SK-N-SH (cell line): ENCODE results near the gene AUH. TPM values are rescaled to one million over a fixed set of nuclear protein-coding genes. Genes with fewer than 3 reads are reported as not detected.

Experiments used
- CTCF ChIA-PET: fragments of 300-600, 350-600 bp; formaldehyde crosslinking; extraction: SDS; loops from one replicate; lab custom pipeline; 2021; lab: Yijun Ruan, JAX
- POLR2A ChIA-PET: fragments of 350-600 bp; sonication (Branson Sonifier 250); formaldehyde crosslinking; extraction: SDS; loops from one replicate; lab custom pipeline; 2020; ENCODE audit warnings: antibody characterized with exemption, inconsistent platforms; lab: Yijun Ruan, JAX
- DNase-seq: peaks from one replicate; pipeline ENCODE4 v3.0.0; 2012
- H2AFZ ChIP-seq: fragments of 200-600 bp; sonication (generic); 2 replicates; pipeline ENCODE4 v1.8.1; 2016; ENCODE audit warnings: antibody characterized with exemption, mild to moderate bottlenecking, low read depth
- H3F3A ChIP-seq: fragments of 200-600 bp; sonication (generic); replicated peaks from 2 replicates; pipeline ENCODE3; 2016; ENCODE audit warnings: antibody characterized with exemption, mild to moderate bottlenecking; ENCODE audit not compliant: insufficient read depth
- H3K27ac ChIP-seq, 2 experiments: fragments of 200-500 bp in 1 of 2; fragments of 200-600 bp in 1 of 2; sonication (Bioruptor generic) in 1 of 2; sonication (generic), shearing (Covaris generic) in 1 of 2; 2 replicates each; pipeline versions ENCODE4 v1.5.1 to v1.6.1; 2014 to 2016; ENCODE audit warnings: low read depth in 2 of 2, inconsistent platforms in 1 of 2, low read length in 1 of 2, mild to moderate bottlenecking in 1 of 2, mixed read lengths in 1 of 2
- H3K27me3 ChIP-seq: fragments of 200-600 bp; sonication (generic), shearing (Covaris generic); 2 replicates; pipeline ENCODE4 v1.6.1; 2016; ENCODE audit warnings: mixed run types; ENCODE audit not compliant: insufficient read depth
- H3K36me3 ChIP-seq, 2 experiments: fragments of 200-500 bp in 1 of 2; fragments of 200-600 bp in 1 of 2; sonication (Bioruptor generic) in 1 of 2; sonication (generic) in 1 of 2; replicated peaks in 1 of 2; 2 replicates each; pipeline versions ENCODE3 to v1.5.1; 2014 to 2016; ENCODE audit warnings: low read length in 1 of 2, mild to moderate bottlenecking in 1 of 2; ENCODE audit not compliant: insufficient read depth in 2 of 2, control insufficient read depth in 1 of 2
- H3K4me1 ChIP-seq, 2 experiments: fragments of 200-500 bp in 1 of 2; fragments of 200-600 bp in 1 of 2; sonication (Bioruptor generic) in 1 of 2; sonication (generic), shearing (Covaris generic) in 1 of 2; 2 replicates each; pipeline versions ENCODE4 v1.5.1 to v1.6.1; 2014 to 2016; ENCODE audit warnings: low read depth in 1 of 2, low read length in 1 of 2, mixed run types in 1 of 2; ENCODE audit not compliant: insufficient read depth in 2 of 2, control insufficient read depth in 1 of 2
- H3K4me2 ChIP-seq: fragments of 200-600 bp; sonication (generic), shearing (Covaris generic); 2 replicates; pipeline ENCODE4 v1.6.1; 2017; ENCODE audit warnings: mixed run types
- H3K4me3 ChIP-seq, 2 experiments: fragments of 200-500 bp in 1 of 2; fragments of 200-600 bp in 1 of 2; sonication (Bioruptor generic) in 1 of 2; sonication (generic), shearing (Covaris generic) in 1 of 2; 2 replicates each; pipeline versions ENCODE4 v1.5.1 to v1.8.1; 2014 to 2016; ENCODE audit warnings: low read depth in 2 of 2, inconsistent platforms in 1 of 2, low read length in 1 of 2, mild to moderate bottlenecking in 1 of 2, mixed read lengths in 1 of 2, moderate library complexity in 1 of 2
- H3K79me2 ChIP-seq: fragments of 200-600 bp; sonication (generic); 2 replicates; pipeline ENCODE4 v1.8.1; 2017; ENCODE audit warnings: mild to moderate bottlenecking; ENCODE audit not compliant: insufficient read depth
- H3K9ac ChIP-seq: fragments of 200-600 bp; sonication (generic); 2 replicates; pipeline ENCODE4 v1.6.1; 2017; ENCODE audit warnings: mixed run types
- H3K9me2 ChIP-seq: fragments of 200-600 bp; sonication (generic); 2 replicates; pipeline ENCODE4 v1.6.1; 2017; ENCODE audit warnings: mixed run types
- H3K9me3 ChIP-seq: fragments of 200-600 bp; sonication (generic); 2 replicates; pipeline ENCODE4 v1.6.1; 2017; ENCODE audit warnings: mixed run types, mild to moderate bottlenecking, moderate library complexity
- H4K20me1 ChIP-seq: fragments of 200-600 bp; sonication (generic); 2 replicates; pipeline ENCODE4 v1.6.1; 2017; ENCODE audit warnings: mild to moderate bottlenecking, mixed run types; ENCODE audit not compliant: insufficient read depth
- CTCF ChIP-seq: fragments of 200-600 bp; sonication (generic); IDR thresholded peaks from 2 replicates; pipeline ENCODE4 v1.6.1; 2017; ENCODE audit warnings: antibody characterized with exemption, mild to moderate bottlenecking, moderate library complexity
- ELF1 ChIP-seq: IDR thresholded peaks from 2 replicates; pipeline ENCODE4 v1.4.0; 2012
- FOSL2 ChIP-seq: IDR thresholded peaks from 2 replicates; pipeline ENCODE4 v1.4.0; 2012; ENCODE audit warnings: low read depth, mild to moderate bottlenecking, moderate library complexity, borderline replicate concordance
- FOXJ3 ChIP-seq: sonication (generic); formaldehyde crosslinking; IDR thresholded peaks from 2 replicates; pipeline ENCODE4 v1.5.1; 2020; ENCODE audit warnings: mild to moderate bottlenecking, missing genetic modification reagents
- GABPA ChIP-seq: IDR thresholded peaks from 2 replicates; pipeline ENCODE4 v1.4.0; 2012; ENCODE audit warnings: low read depth, mild to moderate bottlenecking
- GATA2 ChIP-seq: sonication (generic); formaldehyde crosslinking; IDR thresholded peaks from 2 replicates; pipeline ENCODE4 v1.5.0; 2020; ENCODE audit warnings: mild to moderate bottlenecking, missing genetic modification reagents
- MAX ChIP-seq: IDR thresholded peaks from 2 replicates; pipeline ENCODE4 v1.4.0; 2012; ENCODE audit warnings: low read depth
- RCOR1 ChIP-seq: fragments of 150-350 bp; IDR thresholded peaks from 2 replicates; pipeline ENCODE4 v1.6.1; 2017; ENCODE audit warnings: antibody characterized with exemption, low read length
- RXRA ChIP-seq: IDR thresholded peaks from 2 replicates; pipeline ENCODE4 v1.4.0; 2012; ENCODE audit warnings: low read depth, mild to moderate bottlenecking, borderline replicate concordance
- TCF12 ChIP-seq: IDR thresholded peaks from 2 replicates; pipeline ENCODE4 v1.4.0; 2012
- USF2 ChIP-seq: fragments of 150-350 bp; IDR thresholded peaks from 2 replicates; pipeline ENCODE4 v1.6.1; 2017; ENCODE audit warnings: antibody characterized with exemption, low read length, low read depth, borderline replicate concordance
- WGBS: methylation state at CpG from one replicate; pipeline ENCODE4 v1.1.6; 2017; ENCODE audit warnings: low lambda C conversion rate; 5-methylcytosine and 5-hydroxymethylcytosine counted together
- polyA plus RNA-seq, 3 experiments: library from polyadenylated mRNA; depleted of rRNA; stranded (reverse); fragments of >200 nt; gene quantifications; 2 replicates each; pipeline ENCODE4 v1.2.3, GENCODE V29; 2012

The AUH gene
- polyA plus RNA-seq, 1 of the 3 experiments (the other 2 are of a cell fraction), result 7.6 TPM

- H3K79me2 ChIP-seq, result no peaks in the 10 kb centered on the region
- no peak overlapping the region for H2AFZ ChIP-seq
- H3K27ac ChIP-seq, result no peak overlapping the region
- POLR2A ChIA-PET, result no interaction called here
- TF ChIP-seq ELF1 (no peak), TCF12 (no peak), CTCF (no peak), USF2 (no peak)
- H3K9me3 ChIP-seq, result no peaks in the 10 kb centered on the region
- H3K36me3 ChIP-seq, result peaks cover 0 to 4% of the 10 kb centered on the region in 2 experiments
- H3K4me1 ChIP-seq, result no peaks in the 10 kb centered on the region
- H3K9me2 ChIP-seq, result no peaks in the 10 kb centered on the region
- H4K20me1 ChIP-seq, result no peaks in the 10 kb centered on the region
- WGBS, result 99% methylated on average over 5 of the region's 5 CpGs
- DNase-seq, result no peak
- no peak overlapping the region for H3K9ac ChIP-seq
- H3F3A ChIP-seq, result no peaks in the 10 kb centered on the region
- no peaks in the 10 kb centered on the region for H3K27me3 ChIP-seq
- CTCF ChIA-PET, result no interaction called here
- H3K4me3 ChIP-seq, result no peak overlapping the region
- no peak overlapping the region for H3K4me2 ChIP-seq
Observed at GRCh38 chr9:91315191-91315590, 46.5 kb downstream of the AUH start.

GRCh38 chr9:91312717-91313325 lies 48.9 kb downstream of the AUH start:
- ChIA-PET CTCF (no interaction called here), POLR2A (no interaction called here)
- Histone ChIP-seq H3K9me2 (no peaks in the 10 kb centered on the region), H3F3A (no peaks in the 10 kb centered on the region), H3K27me3 (no peaks in the 10 kb centered on the region), H3K4me3 (no peak overlapping the region), H2AFZ (no peak overlapping the region; the same call in 1 of the 2 replicates), H4K20me1 (no peaks in the 10 kb centered on the region), H3K27ac (peak overlapping the region in 1 of 2 experiments; percentile 49; a peak in 2 of 4 replicates), H3K4me2 (no peak overlapping the region), H3K9me3 (no peaks in the 10 kb centered on the region), H3K36me3 (peaks cover 0 to 4% of the 10 kb centered on the region in 2 experiments), H3K79me2 (no peaks in the 10 kb centered on the region), H3K9ac (no peak overlapping the region), H3K4me1 (no peaks in the 10 kb centered on the region)
- TF ChIP-seq TCF12 (no peak), RCOR1 (0 out of 2 replicates have a peak, but pooled peaks have one; percentile 33)
- whole genome bisulfite sequencing, result 36% methylated on average over 4 of the region's 4 CpGs
- peak; percentile 30 for DNase-seq

GRCh38 chr9:91310037-91310436 lies 51.7 kb downstream of the AUH start:
- Histone ChIP-seq H3K4me2 (no peak overlapping the region), H4K20me1 (no peaks in the 10 kb centered on the region), H3K79me2 (no peaks in the 10 kb centered on the region), H2AFZ (no peak overlapping the region), H3K9ac (no peak overlapping the region), H3K4me3 (no peak overlapping the region), H3K4me1 (no peaks in the 10 kb centered on the region), H3F3A (no peaks in the 10 kb centered on the region), H3K36me3 (peaks cover 0 to 4% of the 10 kb centered on the region in 2 experiments), H3K9me2 (no peaks in the 10 kb centered on the region), H3K27me3 (no peaks in the 10 kb centered on the region), H3K9me3 (no peaks in the 10 kb centered on the region), H3K27ac (no peak overlapping the region)
- 88% methylated on average over 2 of the region's 2 CpGs for WGBS
- no peak for TF ChIP-seq FOSL2
- TF ChIP-seq MAX, result no peak
- no peak for TF ChIP-seq USF2
- no peak for TF ChIP-seq RXRA
- TF ChIP-seq GABPA, result no peak
- no peak for TF ChIP-seq GATA2 (CRISPR knock-in tag)
- no peak for TF ChIP-seq RCOR1
- no peak for TF ChIP-seq TCF12
- TF ChIP-seq ELF1, result no peak
- no peak for TF ChIP-seq FOXJ3 (CRISPR knock-in tag)
- no peak for DNase-seq
- ChIA-PET POLR2A (no interaction called here), CTCF (no interaction called here)
